Measurements from ENCODE around the gene CDC42SE2.
"Not testable (repeated sequence)": the region's sequence is repeated elsewhere in the genome, so short reads cannot be mapped to it uniquely, and the experiment has no call there.

Gene CDC42SE2

GRCh38 chr5:131396630-131397273, 132.9 kb downstream of the CDC42SE2 start:
- DNase-seq, result no peak

DNA sequence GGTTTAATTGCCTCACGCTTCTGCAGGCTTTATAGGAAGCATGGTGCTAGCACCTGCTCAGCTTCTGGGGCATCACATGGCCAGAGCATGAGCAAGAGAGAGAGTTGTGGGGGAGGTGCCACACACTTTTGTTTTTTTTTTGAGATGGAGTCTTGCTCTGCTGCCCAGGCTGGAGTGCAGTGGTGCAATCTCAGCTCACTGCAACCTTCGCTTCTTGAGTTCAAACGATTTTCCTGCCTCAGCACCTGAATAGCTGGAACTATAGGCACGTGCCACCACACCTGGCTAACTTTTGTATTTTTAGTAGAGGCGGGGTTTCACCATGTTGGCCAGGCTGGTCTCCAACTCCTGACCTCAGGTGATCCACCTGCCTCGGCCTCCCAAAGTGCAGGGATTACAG, 135.2 kb downstream of the CDC42SE2 start:
- DNase-seq, result not testable (repeated sequence)

DNA sequence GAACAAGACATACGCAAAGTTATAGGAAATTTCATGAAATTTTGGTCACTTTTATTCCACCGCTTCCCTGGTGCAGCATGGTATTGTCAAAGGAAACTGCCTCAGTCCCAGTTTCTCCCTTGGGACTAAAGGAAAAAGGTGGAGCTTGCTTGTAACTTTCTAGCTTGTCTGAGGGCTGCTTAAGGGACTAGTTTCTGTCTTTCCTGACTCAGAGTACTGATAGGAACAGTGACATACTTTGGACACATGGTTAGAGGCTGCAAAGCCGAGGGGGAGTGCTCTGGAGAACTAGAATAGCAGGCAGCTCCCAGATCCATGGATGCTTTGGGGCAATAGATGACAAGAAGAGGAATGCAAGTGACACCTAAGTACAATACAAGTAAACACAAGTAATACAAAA, 136.7 kb downstream of the CDC42SE2 start:
- no peak for DNase-seq

GRCh38 chr5:131405674-131406073, 141.8 kb downstream of the CDC42SE2 start:
- DNase-seq, result no peak

DNA sequence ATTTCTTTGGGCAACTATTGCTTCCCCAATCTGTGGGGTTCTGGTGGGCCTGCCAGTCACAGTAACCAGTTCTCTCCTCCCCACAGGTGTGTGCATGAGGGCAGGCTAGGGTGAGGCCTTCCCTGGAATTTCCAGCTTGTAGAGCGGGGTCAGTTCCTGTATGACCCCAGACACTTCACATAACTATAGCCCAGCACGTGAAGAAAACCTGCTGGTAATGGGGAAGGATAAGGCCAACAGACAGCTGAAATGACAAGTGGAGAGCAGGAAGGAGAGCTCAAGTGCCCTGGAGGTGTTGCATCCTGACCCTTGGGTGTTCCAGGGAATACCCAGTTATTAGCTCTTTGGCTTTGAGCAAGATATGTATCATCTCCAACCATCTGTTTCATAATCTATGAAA, 142.2 kb downstream of the CDC42SE2 start:
- DNase-seq, result no peak

DNA sequence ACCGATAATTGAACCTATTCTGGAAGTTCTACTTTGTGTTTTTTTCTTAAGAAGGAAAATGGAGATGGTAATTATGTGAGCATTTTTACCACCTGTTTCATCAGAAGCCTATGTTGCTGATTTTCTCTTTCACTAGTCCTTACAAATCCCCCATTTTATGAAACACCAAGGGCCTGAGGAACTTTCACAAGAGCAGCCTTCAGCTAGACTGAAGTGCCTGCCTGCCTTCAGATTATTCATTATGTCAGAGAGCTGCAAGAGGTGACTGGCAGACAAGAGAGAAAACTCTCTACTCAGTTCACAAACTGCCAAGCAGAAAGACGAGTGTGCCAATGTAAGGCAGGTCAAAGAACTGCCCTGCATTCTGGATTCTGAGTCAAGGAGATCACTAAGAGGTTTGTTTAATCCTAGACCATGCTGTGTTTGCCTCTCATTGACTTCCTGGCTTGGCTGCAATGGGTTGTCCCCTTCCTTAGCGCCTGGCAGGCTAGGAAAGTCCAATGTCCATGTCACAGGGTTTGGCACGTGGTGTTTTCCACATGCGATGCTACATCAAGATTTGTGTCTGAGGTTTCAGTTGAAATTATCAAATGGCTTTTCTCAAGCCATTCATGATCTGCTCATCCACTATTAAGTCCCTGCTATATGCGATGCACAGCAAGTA, 143.3 kb downstream of the CDC42SE2 start:
- no peak for DNase-seq

- no peak for DNase-seq
Observed at GRCh38 chr5:131413605-131414559, 150.0 kb downstream of the CDC42SE2 start.

DNA sequence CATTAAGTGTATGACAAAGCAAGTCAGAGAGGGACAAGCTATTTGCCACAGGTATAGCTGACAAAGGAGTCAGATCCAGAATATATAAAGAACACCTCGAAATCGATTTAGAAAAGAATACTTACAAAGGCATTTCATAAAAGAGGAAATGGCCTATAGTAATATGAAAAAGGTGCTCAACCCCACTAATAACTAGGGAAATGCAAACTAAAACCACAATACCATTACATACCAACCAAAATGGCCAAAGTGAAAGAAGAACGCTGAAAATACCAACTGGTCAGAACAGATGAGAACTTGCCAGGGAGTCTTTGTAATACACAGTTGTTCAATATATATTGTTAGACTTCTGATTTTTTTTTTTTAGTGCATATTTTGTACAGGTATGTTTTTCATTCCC, 152.9 kb downstream of the CDC42SE2 start:
- no peak for DNase-seq

- DNase-seq, result peak; percentile 42 to 76 (median 74)
Observed at GRCh38 chr5:131417240-131417869, 153.5 kb downstream of the CDC42SE2 start.

GRCh38 chr5:131418846-131419245, 155.0 kb downstream of the CDC42SE2 start:
- no peak for DNase-seq

DNA sequence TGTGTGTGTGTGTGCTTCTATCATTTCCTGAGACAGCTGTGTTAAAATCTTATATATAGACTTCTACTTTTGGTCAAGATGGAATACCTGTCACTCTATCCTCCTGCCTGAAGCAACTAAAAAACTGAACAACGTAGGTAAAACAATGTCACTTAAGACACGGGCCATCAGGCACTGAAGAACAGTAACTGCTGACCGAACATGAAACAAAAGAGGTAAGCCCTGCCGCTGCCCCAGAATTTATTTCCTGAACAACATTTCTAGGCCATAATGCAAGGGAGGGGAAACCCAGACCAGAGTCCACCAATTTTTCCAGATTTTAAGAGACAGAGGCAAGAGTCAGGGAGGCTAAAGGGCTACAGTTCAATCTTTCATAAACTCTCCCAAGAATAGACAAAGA, 156.0 kb downstream of the CDC42SE2 start:
- DNase-seq, result no peak

DNA sequence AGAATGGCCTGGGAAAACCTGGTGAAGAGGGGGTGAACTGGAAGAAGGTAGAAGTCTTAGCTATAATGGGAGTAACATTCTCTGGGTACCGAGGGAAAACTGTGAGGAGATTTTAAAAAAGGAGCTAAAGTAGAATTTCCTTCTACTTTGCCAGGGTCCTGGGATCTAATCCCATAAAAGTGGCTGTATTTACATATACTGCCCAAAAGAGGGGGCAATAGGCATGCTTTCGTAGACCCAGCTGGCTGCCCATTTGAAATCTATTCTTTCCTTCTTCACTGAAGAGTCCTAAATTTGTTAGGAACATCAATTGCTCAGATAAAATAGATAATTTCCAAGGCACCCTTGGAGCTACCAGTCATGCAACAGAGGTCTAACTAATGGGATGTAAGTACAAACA, 159.2 kb downstream of the CDC42SE2 start:
- DNase-seq, result peak in 2 of 3 experiments; percentile 4 to 39

DNA sequence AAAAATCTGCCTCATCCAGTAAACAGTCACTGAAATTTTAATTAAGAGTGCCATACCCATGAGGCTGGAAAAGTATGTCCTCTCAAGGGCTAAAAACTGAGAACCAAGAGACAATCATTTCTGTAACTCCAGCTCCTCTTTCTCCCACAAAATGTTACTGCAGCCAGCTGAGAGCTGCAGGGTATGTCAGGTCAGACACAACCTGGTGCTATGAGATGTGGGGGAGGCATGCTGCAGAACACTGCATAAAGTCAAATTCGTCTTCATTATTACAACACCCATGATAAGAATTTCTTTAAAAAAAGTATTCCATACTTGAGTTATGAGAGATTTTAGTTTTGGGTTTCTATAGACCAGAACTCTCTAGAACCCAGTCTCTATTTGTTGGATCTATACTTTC, 162.2 kb downstream of the CDC42SE2 start:
- DNase-seq, result no peak

DNA sequence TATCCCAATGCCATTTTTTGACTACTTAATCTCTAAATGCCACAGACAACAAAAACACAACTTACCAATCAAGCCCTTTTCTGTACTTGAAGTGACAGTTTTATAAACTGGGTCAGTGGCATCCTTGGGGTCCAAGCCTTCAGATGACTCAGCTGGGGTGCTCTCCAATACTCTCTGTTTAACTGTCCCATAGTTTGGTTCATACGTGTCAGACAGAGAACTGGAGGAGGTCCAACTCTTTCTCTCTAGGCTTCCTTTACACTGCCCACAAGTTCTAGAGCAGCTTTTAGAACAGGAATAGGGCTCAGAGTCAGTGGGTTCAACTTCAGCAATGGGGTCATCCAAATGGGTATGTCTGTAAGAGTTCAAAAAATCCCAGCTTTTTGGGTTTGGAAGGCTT, 166.9 kb downstream of the CDC42SE2 start:
- DNase-seq, result no peak

DNA sequence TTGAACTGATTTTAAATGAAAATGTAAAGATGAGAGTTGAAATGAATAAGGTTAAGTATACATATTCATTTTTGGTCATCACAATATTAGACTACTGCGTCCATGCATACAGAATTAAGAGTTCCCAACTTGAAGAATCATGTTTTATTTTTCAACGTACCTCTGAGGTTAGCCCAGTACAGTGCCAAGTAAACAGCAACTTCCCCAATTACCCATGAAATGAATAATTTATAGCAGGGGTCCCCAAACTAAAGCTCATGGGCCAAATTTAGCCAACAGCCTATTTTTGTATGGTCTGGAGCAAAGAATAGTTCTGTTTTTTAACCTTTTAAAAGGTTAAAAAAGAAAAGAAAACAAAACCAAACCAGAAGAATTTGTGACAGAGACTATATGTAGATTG, 167.9 kb downstream of the CDC42SE2 start:
- no peak for DNase-seq

GRCh38 chr5:131433109-131433508, 169.3 kb downstream of the CDC42SE2 start:
- no peak for DNase-seq

DNA sequence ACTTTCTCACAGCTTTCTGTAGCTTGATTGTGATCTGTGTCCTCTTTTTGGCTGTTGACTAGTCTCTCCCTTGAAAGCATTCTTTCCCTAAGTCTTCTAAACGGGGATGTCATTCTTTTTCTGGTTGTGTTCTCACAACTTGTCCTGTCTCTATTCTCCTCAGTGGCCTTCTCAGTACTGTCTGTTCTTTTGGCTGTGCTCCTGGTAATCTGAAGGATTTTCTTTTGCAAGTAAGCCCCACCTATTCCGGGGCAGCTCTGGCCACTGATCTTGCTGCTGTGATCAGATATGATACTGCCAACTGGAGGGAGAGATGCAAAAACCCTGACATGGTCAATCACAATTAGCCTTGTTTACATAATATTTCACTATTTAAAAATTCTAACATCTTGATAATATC, 172.2 kb downstream of the CDC42SE2 start:
- DNase-seq, result no peak

- DNase-seq, result peak in 2 of 3 experiments; percentile 27 to 64
Observed at GRCh38 chr5:131441184-131441583, 177.3 kb downstream of the CDC42SE2 start.

Measured in NCI-H1417 (cell line).